Measurements from ENCODE around the gene AFF3.

Gene AFF3

DNA sequence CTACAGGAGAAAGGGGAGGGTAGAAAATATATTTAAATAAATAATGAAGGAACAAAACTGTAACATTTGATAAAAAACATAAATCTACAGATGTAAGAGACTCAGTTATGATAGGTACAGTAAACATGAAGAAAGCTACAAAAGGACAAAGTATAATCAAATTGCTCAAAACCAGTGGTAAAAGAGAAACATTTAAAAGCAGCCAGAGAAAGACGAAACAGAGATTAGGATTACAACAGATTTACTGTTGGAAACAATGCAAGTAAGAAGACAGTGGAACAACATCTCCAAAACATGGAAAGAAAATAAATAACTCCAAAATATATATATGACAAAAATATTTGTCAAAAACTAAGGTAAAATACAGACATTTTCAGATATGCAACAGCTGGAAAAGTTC is 344.9 kb downstream of the AFF3 start:
- TF ChIP-seq, protein P1, sequence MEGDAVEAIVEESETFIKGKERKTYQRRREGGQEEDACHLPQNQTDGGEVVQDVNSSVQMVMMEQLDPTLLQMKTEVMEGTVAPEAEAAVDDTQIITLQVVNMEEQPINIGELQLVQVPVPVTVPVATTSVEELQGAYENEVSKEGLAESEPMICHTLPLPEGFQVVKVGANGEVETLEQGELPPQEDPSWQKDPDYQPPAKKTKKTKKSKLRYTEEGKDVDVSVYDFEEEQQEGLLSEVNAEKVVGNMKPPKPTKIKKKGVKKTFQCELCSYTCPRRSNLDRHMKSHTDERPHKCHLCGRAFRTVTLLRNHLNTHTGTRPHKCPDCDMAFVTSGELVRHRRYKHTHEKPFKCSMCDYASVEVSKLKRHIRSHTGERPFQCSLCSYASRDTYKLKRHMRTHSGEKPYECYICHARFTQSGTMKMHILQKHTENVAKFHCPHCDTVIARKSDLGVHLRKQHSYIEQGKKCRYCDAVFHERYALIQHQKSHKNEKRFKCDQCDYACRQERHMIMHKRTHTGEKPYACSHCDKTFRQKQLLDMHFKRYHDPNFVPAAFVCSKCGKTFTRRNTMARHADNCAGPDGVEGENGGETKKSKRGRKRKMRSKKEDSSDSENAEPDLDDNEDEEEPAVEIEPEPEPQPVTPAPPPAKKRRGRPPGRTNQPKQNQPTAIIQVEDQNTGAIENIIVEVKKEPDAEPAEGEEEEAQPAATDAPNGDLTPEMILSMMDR (conservative IDR thresholded peaks at IDR 0.05): no peak

DNA sequence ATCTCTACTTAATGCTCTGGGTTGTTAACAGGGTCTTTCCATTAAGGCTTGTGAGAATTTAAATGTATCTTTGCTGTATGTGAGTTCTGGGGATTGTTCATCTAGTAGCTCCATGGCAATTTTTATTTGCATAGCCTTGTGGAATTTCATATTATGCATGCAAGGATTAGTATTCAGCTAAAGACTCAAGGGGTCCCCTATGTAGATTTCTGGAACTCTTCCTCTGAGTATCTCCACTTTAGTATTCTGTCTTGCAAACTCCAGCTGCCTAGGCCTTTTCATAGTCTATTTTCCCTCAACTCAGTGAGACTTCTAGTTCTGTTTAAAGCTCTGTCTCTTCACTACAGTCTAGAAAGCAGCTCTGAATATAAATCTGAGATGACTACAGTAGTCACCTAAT is 348.0 kb downstream of the AFF3 start:
- no peak overlapping the region for H3K27ac ChIP-seq
- TF ChIP-seq, protein P1 (conservative IDR thresholded peaks at IDR 0.05): no peak

More for the DNA sequence above, 344.9 kb downstream of the AFF3 start:
- no peak overlapping the region for H3K27ac ChIP-seq

DNA sequence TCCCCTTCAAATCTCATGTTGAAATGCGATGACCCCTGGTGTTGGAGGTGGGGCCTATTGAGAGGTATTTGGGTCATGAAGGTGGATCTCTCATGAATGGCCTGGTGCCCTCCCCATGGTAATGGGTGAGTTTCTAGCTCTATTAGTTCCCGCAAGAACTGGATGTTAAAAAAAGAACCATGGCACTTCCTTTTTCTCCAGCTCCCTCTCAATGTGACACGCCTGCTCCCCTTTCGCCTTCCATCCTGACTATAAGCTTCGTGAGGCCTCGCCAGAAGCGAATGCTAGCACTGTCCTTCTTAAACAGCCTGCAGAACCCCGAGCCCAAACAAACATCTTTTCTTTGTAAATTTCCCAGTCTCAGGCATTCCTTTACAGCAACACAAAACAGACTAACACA is 349.4 kb downstream of the AFF3 start:
- no peak overlapping the region for H3K27ac ChIP-seq
- TF ChIP-seq, protein P1 (conservative IDR thresholded peaks at IDR 0.05): no peak

DNA sequence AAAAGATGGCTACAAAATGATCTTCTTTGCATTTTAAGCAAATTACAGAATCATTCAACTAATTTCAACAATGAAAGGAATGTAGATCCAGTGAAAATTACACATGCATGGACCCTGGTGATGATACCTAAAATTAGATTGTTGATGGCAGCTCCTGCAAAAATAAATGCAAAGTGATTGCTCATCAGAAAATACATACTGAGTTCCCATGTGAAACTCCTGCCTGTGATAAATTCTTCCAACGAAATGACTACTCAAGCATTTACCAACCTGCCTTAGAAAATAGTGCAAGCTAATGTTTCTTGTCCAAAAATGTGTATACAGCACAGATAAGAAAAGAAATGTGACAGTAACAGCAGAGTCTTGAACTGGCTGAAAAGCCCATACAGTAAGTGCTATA is 352.5 kb downstream of the AFF3 start:
- H3K27ac ChIP-seq: no peak overlapping the region
- TF ChIP-seq, protein P1 (conservative IDR thresholded peaks at IDR 0.05): no peak

DNA sequence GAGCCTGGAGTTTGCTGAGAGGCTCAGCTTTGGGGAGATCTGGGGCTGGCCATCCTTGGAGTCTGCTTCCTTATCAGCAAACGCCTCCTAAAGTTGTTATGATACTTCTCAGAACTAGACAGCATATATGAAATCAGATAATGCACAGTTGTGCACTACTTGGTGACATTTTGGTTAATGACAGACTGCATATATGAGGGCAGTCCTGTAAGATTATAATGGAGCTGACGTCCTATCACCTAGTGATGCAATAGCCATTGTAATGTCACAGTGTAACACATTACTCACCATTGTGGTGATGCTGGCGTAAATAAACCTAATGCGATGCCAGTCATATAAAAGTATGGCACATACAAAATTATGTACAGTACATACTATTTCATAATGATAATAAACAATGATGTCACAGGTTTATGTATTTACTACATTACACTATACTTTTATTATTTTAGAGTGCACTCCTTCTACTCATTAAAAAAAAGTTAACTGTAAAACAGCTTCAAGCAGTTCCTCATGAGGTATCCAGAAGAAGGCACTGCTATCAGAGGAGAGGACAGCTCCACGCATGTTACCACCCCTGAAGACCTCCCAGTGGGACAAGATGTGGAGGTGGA is 354.5 kb downstream of the AFF3 start:
- TF ChIP-seq, protein P1 (conservative IDR thresholded peaks at IDR 0.05): no peak
- H3K27ac ChIP-seq: no peak overlapping the region

DNA sequence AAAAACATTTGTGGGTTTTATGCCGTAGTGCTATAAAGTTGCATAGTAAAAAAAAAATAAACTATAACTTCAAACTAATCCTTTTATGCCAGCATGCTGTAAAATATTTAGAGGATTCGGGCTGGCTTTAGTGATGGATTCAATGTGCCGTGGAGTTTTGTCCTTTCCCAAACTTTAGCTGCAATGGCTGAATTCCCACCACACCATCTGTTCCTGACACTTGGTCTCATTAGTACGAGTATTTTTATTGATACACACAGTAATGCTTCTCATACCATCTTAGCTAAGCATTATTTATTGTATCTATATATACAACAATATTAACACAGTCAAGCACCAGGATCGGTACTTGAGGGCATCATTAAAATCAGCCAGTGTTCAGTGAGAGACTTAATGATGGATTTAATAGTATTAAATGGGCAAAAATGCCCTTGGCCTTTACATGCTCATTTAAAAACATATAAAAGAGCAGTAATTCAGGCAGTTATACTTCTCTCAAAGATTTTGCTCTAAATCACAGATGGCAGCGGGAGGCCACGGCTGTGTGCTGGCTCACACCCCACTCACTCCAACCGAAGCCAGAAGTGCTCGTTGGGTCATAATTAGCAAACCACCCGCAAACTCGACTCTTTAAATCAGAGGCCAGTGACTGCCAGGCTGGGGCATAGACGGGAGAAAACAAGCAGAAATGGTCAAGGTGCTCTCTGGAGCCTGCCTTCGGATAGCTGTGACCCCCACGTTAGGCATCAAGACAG is 355.6 kb downstream of the AFF3 start:
- TF ChIP-seq, protein P1 (conservative IDR thresholded peaks at IDR 0.05): no peak
- H3K27ac ChIP-seq: no peak overlapping the region

DNA sequence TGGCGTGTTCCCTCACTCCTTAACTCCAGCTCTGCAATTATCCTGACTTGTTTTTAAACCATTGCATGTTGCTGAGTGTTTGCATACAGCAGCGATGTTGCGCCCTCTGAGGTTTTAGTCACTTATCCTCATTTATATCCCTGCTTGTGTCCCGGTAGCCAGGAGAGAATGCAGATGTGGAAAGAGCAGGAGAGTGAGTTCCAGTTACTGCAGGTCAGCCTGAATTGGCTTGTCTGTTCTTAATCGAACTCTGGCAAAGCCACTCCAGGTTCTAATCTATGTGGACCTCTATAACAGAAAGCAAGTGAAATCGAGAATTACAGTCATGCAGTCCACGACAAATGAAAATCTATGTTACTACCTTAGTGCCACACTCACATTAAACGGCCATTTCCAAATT is 357.4 kb downstream of the AFF3 start:
- H3K27ac ChIP-seq: no peak overlapping the region; the same call in 1 of the 2 replicates
- TF ChIP-seq, protein P1 (conservative IDR thresholded peaks at IDR 0.05): no peak

Data from VCaP (cell line).